SK-N-SH treated with all-trans-retinoic acid at 6 μM for 48 hours (cell line): ENCODE data around the gene ZNF385B.

Experiments
- ATAC-seq: fragments of 200-7000 bp; cut with Tn5 transposase; 3 replicates; pipeline ENCODE4 v1.9.1; 2020; ENCODE audit warnings: mild to moderate bottlenecking, moderate library complexity
- ARNTL ChIP-seq: fragments of 450-650 bp; formaldehyde crosslinking; IDR thresholded peaks from 2 replicates; pipeline ENCODE4 v1.5.0; 2020; ENCODE audit warnings: low read depth, mild to moderate bottlenecking, moderate library complexity, borderline replicate concordance
- ESRRG ChIP-seq: fragments of 250-450 bp; sonication (Bioruptor Pico); IDR thresholded peaks from 2 replicates; pipeline ENCODE4 v1.6.1; 2021; ENCODE audit warnings: mild to moderate bottlenecking
- GLIS3 ChIP-seq: fragments of 250-450 bp; sonication (Bioruptor Pico); IDR thresholded peaks from 2 replicates; pipeline ENCODE4 v1.5.0; 2020; ENCODE audit warnings: mild to moderate bottlenecking, moderate library complexity
- OSR1 ChIP-seq: fragments of 250-450 bp; sonication (Bioruptor Pico); IDR thresholded peaks from 2 replicates; pipeline ENCODE4 v1.8.0; 2022; ENCODE audit warnings: moderate library complexity, mild to moderate bottlenecking, inconsistent platforms
- POU6F1 ChIP-seq: fragments of 250-450 bp; sonication (Bioruptor Pico); IDR thresholded peaks from 2 replicates; pipeline ENCODE4 v1.8.0; 2021; ENCODE audit warnings: low read depth, mild to moderate bottlenecking, moderate library complexity, borderline replicate concordance
- PPARA ChIP-seq: fragments of 250-450 bp; sonication (Bioruptor Pico); IDR thresholded peaks from 2 replicates; pipeline ENCODE4 v1.5.0; 2020; ENCODE audit warnings: mild to moderate bottlenecking, borderline replicate concordance
- RARB ChIP-seq: fragments of 250-450 bp; sonication (Bioruptor Pico); IDR thresholded peaks from 2 replicates; pipeline ENCODE4 v1.8.0; 2021; ENCODE audit warnings: mild to moderate bottlenecking, moderate library complexity
- SNAI2 ChIP-seq: fragments of 250-450 bp; sonication (Bioruptor Pico); IDR thresholded peaks from 2 replicates; pipeline ENCODE4 v1.5.0; 2020; ENCODE audit warnings: mild to moderate bottlenecking, moderate library complexity
- TCF4 ChIP-seq: fragments of 250-450 bp; sonication (Bioruptor Pico); IDR thresholded peaks from 2 replicates; pipeline ENCODE4 v1.8.0; 2021; ENCODE audit warnings: mild to moderate bottlenecking, moderate library complexity, borderline replicate concordance
- TOX ChIP-seq: fragments of 250-450 bp; sonication (Bioruptor Pico); IDR thresholded peaks from 2 replicates; pipeline ENCODE4 v1.8.0; 2021; ENCODE audit warnings: mild to moderate bottlenecking, moderate library complexity, borderline replicate concordance
- TSHZ2 ChIP-seq: fragments of 250-450 bp; sonication (Bioruptor Pico); IDR thresholded peaks from 2 replicates; pipeline ENCODE4 v1.5.0; 2020; ENCODE audit warnings: mild to moderate bottlenecking, moderate library complexity
- ZC3H10 ChIP-seq: fragments of 250-450 bp; sonication (Bioruptor Pico); IDR thresholded peaks from 2 replicates; pipeline ENCODE4 v1.5.1; 2021; ENCODE audit warnings: mild to moderate bottlenecking, moderate library complexity
- ZFP3 ChIP-seq: fragments of 250-450 bp; sonication (Bioruptor Pico); IDR thresholded peaks from 2 replicates; pipeline ENCODE4 v1.5.0; 2020; ENCODE audit warnings: mild to moderate bottlenecking, moderate library complexity
- ZFP30 ChIP-seq: fragments of 450-650 bp; formaldehyde crosslinking; IDR thresholded peaks from 2 replicates; pipeline ENCODE4 v1.5.0; 2022; ENCODE audit warnings: mild to moderate bottlenecking, moderate library complexity
- ZNF565 ChIP-seq: fragments of 450-650 bp; formaldehyde crosslinking; conservative IDR thresholded peaks from 2 replicates; pipeline ENCODE4 v1.5.0; 2020; ENCODE audit warnings: low read depth, mild to moderate bottlenecking, moderate library complexity
- TF ChIP-seq, protein P1 (sequence below): fragments of 250-450 bp; sonication (Bioruptor Pico); IDR thresholded peaks from 2 replicates; pipeline ENCODE4 v1.5.1; 2020; ENCODE audit warnings: low read depth, mild to moderate bottlenecking, moderate library complexity
- TF ChIP-seq, protein P2 (sequence below): fragments of 250-450 bp; sonication (Bioruptor Pico); IDR thresholded peaks from 2 replicates; pipeline ENCODE4 v1.5.1; 2021; ENCODE audit warnings: mild to moderate bottlenecking, moderate library complexity
- TF ChIP-seq, protein P3 (sequence below): fragments of 250-450 bp; sonication (Bioruptor Pico); IDR thresholded peaks from 2 replicates; pipeline ENCODE4 v1.8.0; 2020; ENCODE audit warnings: mild to moderate bottlenecking, moderate library complexity, borderline replicate concordance

The ZNF385B gene

DNA sequence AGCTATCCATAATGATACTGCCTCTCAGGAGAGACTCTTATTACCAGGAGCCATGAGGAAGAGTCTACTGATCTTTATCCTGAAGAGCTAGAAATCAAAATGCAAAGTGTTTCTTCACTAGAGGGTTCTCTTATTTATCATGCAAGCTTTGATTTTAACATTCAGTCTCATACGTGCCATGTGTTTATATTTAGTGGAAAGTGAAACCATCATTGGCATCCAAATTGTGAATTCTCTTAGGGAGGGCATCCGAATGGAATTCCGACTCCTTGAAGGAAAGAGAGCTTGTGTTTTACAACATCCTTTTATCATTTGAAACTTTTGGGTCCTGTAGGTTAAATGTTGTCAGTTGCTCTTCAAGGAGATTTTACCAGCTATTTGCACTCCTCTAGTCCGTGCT is 426.4 kb downstream of the ZNF385B start:
- no peak for ATAC-seq
- TF ChIP-seq TOX (CRISPR knock-in tag) (no peak), PPARA (CRISPR knock-in tag) (no peak), POU6F1 (CRISPR knock-in tag) (no peak), ZC3H10 (CRISPR knock-in tag) (no peak), ZNF565 (no peak), ESRRG (CRISPR knock-in tag) (no peak), TCF4 (no peak)
- TF ChIP-seq, protein P1, sequence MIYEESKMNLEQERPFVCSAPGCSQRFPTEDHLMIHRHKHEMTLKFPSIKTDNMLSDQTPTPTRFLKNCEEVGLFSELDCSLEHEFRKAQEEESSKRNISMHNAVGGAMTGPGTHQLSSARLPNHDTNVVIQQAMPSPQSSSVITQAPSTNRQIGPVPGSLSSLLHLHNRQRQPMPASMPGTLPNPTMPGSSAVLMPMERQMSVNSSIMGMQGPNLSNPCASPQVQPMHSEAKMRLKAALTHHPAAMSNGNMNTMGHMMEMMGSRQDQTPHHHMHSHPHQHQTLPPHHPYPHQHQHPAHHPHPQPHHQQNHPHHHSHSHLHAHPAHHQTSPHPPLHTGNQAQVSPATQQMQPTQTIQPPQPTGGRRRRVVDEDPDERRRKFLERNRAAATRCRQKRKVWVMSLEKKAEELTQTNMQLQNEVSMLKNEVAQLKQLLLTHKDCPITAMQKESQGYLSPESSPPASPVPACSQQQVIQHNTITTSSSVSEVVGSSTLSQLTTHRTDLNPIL (CRISPR knock-in tag) = no peak

DNA sequence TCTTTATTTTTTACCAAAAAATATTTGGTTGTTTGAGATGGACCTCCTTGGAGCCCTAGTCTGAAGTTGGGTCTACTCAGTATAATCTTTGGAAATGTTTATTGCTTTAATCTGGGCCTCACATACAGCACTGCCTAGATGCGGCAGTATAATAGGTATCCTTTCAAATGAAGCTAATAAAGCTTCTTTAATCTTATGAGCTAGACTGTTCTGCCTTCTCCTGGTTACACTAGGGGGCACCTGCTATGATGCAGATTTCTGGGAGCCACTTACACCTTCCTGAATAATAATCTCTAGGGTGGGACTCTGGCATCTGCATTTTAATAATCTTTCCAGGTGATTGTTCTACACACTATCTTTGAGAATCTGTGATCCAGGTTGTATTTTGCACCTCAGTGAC is 427.1 kb downstream of the ZNF385B start:
- TF ChIP-seq OSR1 (CRISPR knock-in tag) (no peak), ZC3H10 (CRISPR knock-in tag) (no peak), ZFP3 (CRISPR knock-in tag) (no peak), RARB (no peak), SNAI2 (CRISPR knock-in tag) (no peak), POU6F1 (CRISPR knock-in tag) (no peak), ARNTL (CRISPR knock-in tag) (no peak), ZFP30 (CRISPR knock-in tag) (no peak), GLIS3 (no peak), TCF4 (no peak), ESRRG (CRISPR knock-in tag) (no peak), PPARA (CRISPR knock-in tag) (no peak)
- TF ChIP-seq, protein P1 (CRISPR knock-in tag) = no peak
- TF ChIP-seq, protein P2, sequence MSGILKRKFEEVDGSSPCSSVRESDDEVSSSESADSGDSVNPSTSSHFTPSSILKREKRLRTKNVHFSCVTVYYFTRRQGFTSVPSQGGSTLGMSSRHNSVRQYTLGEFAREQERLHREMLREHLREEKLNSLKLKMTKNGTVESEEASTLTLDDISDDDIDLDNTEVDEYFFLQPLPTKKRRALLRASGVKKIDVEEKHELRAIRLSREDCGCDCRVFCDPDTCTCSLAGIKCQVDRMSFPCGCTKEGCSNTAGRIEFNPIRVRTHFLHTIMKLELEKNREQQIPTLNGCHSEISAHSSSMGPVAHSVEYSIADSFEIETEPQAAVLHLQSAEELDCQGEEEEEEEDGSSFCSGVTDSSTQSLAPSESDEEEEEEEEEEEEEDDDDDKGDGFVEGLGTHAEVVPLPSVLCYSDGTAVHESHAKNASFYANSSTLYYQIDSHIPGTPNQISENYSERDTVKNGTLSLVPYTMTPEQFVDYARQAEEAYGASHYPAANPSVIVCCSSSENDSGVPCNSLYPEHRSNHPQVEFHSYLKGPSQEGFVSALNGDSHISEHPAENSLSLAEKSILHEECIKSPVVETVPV = no peak
- no peak for ATAC-seq

DNA sequence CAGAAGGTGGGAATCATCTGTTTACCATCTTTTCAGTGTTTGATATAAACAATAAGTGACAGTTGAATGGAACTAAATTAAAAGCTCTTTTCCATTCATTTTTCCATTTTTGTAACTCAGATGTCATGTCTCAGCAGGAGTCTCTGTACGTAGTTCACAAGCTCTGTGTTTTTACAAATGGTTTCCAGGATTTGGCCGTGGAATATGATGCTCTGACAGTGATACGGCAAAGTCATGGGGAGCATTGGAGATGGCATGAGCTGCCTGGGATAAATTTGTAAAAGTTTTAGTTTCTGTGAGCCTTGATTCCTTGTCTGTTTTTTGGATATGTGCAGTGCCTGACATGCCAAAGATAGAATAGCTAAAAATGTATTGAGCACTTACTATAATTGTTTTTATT is 428.7 kb downstream of the ZNF385B start:
- TF ChIP-seq ZFP30 (CRISPR knock-in tag) (no peak), TSHZ2 (CRISPR knock-in tag) (no peak), OSR1 (CRISPR knock-in tag) (no peak)
- TF ChIP-seq, protein P3, sequence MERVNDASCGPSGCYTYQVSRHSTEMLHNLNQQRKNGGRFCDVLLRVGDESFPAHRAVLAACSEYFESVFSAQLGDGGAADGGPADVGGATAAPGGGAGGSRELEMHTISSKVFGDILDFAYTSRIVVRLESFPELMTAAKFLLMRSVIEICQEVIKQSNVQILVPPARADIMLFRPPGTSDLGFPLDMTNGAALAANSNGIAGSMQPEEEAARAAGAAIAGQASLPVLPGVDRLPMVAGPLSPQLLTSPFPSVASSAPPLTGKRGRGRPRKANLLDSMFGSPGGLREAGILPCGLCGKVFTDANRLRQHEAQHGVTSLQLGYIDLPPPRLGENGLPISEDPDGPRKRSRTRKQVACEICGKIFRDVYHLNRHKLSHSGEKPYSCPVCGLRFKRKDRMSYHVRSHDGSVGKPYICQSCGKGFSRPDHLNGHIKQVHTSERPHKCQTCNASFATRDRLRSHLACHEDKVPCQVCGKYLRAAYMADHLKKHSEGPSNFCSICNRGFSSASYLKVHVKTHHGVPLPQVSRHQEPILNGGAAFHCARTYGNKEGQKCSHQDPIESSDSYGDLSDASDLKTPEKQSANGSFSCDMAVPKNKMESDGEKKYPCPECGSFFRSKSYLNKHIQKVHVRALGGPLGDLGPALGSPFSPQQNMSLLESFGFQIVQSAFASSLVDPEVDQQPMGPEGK = no peak
- ATAC-seq = no peak
